ENCODE measurements around the gene RETREG1.
A peak's percentile ranks its signal among the peaks of the same experiment; 100 is the strongest.

The RETREG1 gene

DNA sequence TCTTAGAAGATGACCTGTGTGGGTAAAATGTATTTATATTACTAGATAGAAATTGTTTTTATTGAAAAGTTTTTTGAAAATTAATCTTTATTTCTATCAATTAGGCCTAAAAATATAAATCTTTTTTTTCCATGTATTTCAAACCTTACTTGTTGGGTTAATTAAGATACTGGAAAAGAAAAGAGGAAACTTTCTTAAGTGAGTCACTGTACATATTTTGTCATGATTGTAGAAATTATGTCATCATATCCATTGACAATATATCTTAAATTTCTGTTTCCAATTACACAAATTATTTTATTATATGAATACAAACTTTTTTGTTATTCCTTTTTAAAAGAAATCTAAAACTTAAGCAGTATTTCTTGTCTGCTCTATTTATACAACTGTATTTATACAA lies 53.1 kb downstream of the RETREG1 start:
- peaks cover 10% of the 10 kb centered on the region for H3K4me1 Mint-ChIP-seq
- H3K9me3 Mint-ChIP-seq = no peaks in the 10 kb centered on the region
- TF ChIP-seq, protein P1, sequence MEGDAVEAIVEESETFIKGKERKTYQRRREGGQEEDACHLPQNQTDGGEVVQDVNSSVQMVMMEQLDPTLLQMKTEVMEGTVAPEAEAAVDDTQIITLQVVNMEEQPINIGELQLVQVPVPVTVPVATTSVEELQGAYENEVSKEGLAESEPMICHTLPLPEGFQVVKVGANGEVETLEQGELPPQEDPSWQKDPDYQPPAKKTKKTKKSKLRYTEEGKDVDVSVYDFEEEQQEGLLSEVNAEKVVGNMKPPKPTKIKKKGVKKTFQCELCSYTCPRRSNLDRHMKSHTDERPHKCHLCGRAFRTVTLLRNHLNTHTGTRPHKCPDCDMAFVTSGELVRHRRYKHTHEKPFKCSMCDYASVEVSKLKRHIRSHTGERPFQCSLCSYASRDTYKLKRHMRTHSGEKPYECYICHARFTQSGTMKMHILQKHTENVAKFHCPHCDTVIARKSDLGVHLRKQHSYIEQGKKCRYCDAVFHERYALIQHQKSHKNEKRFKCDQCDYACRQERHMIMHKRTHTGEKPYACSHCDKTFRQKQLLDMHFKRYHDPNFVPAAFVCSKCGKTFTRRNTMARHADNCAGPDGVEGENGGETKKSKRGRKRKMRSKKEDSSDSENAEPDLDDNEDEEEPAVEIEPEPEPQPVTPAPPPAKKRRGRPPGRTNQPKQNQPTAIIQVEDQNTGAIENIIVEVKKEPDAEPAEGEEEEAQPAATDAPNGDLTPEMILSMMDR (IDR thresholded peaks at IDR 0.05; ENCODE audit: unreplicated experiment in 3 of 3) = no peak
- no peaks in the 10 kb centered on the region for H3K27me3 Mint-ChIP-seq (ENCODE audit: low read depth)
- no peak overlapping the region for H3K27ac Mint-ChIP-seq
- H3K4me3 Mint-ChIP-seq = no peak overlapping the region
- H3K36me3 Mint-ChIP-seq (ENCODE audit: low read depth) = peaks cover 8% of the 10 kb centered on the region

DNA sequence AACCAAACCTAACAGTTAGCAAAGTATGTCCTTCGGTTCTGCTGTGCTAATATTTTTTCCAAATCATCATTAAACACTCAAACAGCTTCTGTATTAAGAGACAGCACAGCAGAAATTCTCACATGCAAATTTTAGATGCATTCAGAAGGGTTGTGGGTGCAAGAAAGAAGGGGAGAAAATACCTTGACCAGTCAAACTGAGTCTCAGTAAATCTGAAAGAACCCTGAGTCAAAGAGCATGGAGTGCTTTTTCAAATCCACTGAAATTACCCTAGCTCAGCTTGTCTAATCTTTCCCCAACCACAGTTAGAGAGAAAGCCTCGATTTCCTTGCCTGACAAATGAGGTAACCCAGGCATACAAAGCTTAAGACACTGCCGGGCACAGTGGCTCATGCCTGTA lies 55.1 kb downstream of the RETREG1 start:
- no peaks in the 10 kb centered on the region for H3K9me3 Mint-ChIP-seq
- peaks cover 1% of the 10 kb centered on the region for H3K36me3 Mint-ChIP-seq (ENCODE audit: low read depth)
- H3K4me1 Mint-ChIP-seq = peaks cover 10% of the 10 kb centered on the region
- no peaks in the 10 kb centered on the region for H3K27me3 Mint-ChIP-seq (ENCODE audit: low read depth)
- TF ChIP-seq, protein P1 (IDR thresholded peaks at IDR 0.05; ENCODE audit: unreplicated experiment in 3 of 3) = no peak
- no peak overlapping the region for H3K27ac Mint-ChIP-seq
- H3K4me3 Mint-ChIP-seq = no peak overlapping the region

DNA sequence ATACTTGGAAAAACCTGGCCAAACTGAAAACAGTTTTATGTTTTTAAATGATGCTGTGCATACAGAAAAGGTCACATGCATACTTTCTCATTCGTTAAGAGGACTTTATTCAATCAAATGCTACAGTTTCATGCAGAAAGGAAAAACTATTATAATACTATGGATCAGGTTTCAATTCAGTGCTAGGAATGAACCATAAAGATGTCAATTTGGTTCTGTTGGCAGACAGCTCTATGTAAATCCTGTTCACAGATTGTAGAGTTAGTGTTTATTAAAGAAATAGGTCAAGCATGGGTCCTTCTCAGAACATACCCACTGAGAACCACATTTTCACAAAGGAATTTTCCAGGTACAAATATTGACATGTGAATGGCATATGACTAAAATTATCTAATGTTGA lies 57.1 kb downstream of the RETREG1 start:
- Mint-ChIP-seq H3K27ac (no peak overlapping the region), H3K9me3 (no peaks in the 10 kb centered on the region), H3K4me1 (peaks cover under 1% of the 10 kb centered on the region), H3K36me3 (ENCODE audit: low read depth) (no peaks in the 10 kb centered on the region), H3K4me3 (no peak overlapping the region), H3K27me3 (ENCODE audit: low read depth) (no peaks in the 10 kb centered on the region)
- TF ChIP-seq, protein P1 (IDR thresholded peaks at IDR 0.05; ENCODE audit: unreplicated experiment in 3 of 3) = no peak

DNA sequence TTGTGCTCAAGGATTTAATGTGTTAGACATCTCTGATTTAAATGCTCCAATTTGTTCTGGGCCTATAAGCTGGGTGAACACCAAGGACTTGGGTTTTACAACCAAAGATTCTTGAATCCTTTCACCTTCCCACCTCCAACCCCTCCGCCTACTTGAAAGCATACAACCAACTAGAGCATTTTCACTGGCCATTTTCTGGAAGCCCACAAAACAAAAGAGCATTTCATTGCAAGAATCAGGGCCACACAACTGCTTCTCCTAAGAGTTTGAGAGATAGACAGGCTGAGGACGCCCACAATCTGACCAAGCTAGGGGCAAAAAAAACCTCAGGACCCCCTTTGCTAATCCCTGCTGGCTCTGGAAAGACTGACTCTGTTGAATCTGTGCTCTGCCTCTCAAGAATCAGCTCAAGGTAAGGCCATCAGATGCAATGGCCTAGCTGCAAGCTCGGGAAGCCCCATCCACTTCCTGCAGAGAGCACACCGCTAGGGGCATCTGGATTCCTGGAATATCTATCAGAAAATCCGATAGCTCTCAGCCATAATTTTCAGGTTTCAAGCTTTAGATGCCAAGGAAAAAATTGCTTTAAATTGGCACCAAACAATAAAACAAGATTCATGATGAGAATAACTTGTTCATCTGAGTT lies 57.7 kb downstream of the RETREG1 start:
- Mint-ChIP-seq H3K36me3 (ENCODE audit: low read depth) (no peaks in the 10 kb centered on the region), H3K9me3 (no peaks in the 10 kb centered on the region), H3K4me1 (no peaks in the 10 kb centered on the region), H3K27ac (peak overlapping the region in 1 of 3 experiments; percentile 7), H3K4me3 (no peak overlapping the region), H3K27me3 (ENCODE audit: low read depth) (no peaks in the 10 kb centered on the region)
- TF ChIP-seq, protein P1 (IDR thresholded peaks at IDR 0.05; ENCODE audit: unreplicated experiment in 3 of 3) = no peak

DNA sequence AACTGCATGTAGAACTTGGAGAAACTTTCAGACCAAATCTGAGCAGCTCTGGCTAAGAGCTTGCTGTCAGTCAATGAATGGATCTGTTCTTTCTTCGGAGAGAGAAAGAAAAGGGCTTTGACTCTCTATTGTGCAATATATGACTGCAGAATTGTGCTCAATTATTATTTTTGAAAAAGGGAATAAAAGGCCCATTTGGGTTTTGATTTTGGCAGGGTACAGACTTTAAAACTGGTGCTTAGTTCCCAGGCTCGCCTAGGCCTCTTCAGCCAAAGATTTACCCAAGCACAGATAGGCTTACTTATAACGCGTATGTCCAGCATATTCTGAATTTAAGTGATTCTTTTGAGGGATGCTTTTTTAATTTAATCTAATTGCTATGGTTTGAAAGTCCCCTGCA lies 59.3 kb downstream of the RETREG1 start:
- H3K9me3 Mint-ChIP-seq = no peaks in the 10 kb centered on the region
- no peaks in the 10 kb centered on the region for H3K36me3 Mint-ChIP-seq (ENCODE audit: low read depth)
- no peaks in the 10 kb centered on the region for H3K27me3 Mint-ChIP-seq (ENCODE audit: low read depth)
- TF ChIP-seq, protein P1 (IDR thresholded peaks at IDR 0.05; ENCODE audit: unreplicated experiment in 3 of 3) = no peak
- no peak overlapping the region for H3K27ac Mint-ChIP-seq
- H3K4me3 Mint-ChIP-seq = no peak overlapping the region
- H3K4me1 Mint-ChIP-seq = peaks cover 6% of the 10 kb centered on the region

DNA sequence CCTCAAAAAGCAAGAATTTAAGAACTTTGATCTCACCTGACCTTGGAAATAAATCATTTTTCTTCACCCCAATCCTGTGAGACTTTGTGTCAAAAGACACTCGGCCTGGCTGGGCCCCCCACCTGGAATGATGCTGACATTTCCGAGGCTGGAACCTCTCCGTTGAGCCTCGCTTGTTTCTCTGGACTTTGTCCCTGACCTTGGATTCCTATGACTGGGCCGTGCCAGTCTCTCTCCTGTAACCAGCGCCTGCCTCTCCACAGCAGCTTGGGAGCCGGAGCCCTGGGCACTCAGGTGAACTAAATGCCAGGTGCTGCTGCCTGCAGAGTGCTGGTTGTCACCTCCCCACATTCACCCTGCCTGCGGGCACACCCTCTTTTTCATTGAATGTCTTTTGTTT lies 62.7 kb downstream of the RETREG1 start:
- Mint-ChIP-seq H3K4me3 (no peak overlapping the region), H3K4me1 (peaks cover 32% of the 10 kb centered on the region), H3K27me3 (ENCODE audit: low read depth) (no peaks in the 10 kb centered on the region), H3K27ac (no peak overlapping the region), H3K9me3 (no peaks in the 10 kb centered on the region), H3K36me3 (ENCODE audit: low read depth) (no peaks in the 10 kb centered on the region)
- TF ChIP-seq, protein P1 (IDR thresholded peaks at IDR 0.05; ENCODE audit: unreplicated experiment in 3 of 3) = no peak
